Immature natural killer cell (primary cell): ENCODE results near the gene BAZ1B. TPM values are rescaled to one million over a fixed set of nuclear protein-coding genes. Genes with fewer than 3 reads are reported as not detected.
A peak's percentile ranks its signal among the peaks of the same experiment; 100 is the strongest.
"Not testable (repeated sequence)": the region's sequence is repeated elsewhere in the genome, so short reads cannot be mapped to it uniquely, and the experiment has no call there.

Experiments used
- DNase-seq, 3 donors: peaks; one replicate each; pipeline ENCODE4 v3.0.0; 2022; ENCODE audit warnings: mixed read lengths in 1 of 3
- H3K27ac Mint-ChIP-seq, 6 donors: one replicate each; pipeline ENCODE4 v1.8.0; 2020; ENCODE audit warnings: mixed read lengths in 6 of 6, mild to moderate bottlenecking in 5 of 6, inconsistent platforms in 4 of 6, moderate library complexity in 3 of 6
- H3K27me3 Mint-ChIP-seq, 3 donors: one replicate each; pipeline ENCODE4 v1.8.0; 2020 to 2021; ENCODE audit warnings: low read depth in 3 of 3, mild to moderate bottlenecking in 3 of 3, mixed read lengths in 3 of 3, moderate library complexity in 3 of 3, inconsistent platforms in 1 of 3
- H3K36me3 Mint-ChIP-seq, 3 donors: one replicate each; pipeline ENCODE4 v1.8.0; 2020; ENCODE audit warnings: mixed read lengths in 3 of 3, inconsistent platforms in 2 of 3, mild to moderate bottlenecking in 2 of 3
- H3K4me1 Mint-ChIP-seq, 2 donors: one replicate each; pipeline ENCODE4 v1.8.0; 2020; ENCODE audit warnings: inconsistent platforms in 2 of 2, mild to moderate bottlenecking in 2 of 2, mixed read lengths in 2 of 2, moderate library complexity in 1 of 2
- H3K4me3 Mint-ChIP-seq, 5 donors: one replicate each; pipeline ENCODE4 v1.8.0; 2020; ENCODE audit warnings: mild to moderate bottlenecking in 5 of 5, mixed read lengths in 5 of 5, inconsistent platforms in 3 of 5, moderate library complexity in 3 of 5
- H3K9me3 Mint-ChIP-seq, 6 donors: one replicate each; pipeline ENCODE4 v1.8.0; 2020; ENCODE audit warnings: mild to moderate bottlenecking in 6 of 6, mixed read lengths in 6 of 6, inconsistent platforms in 4 of 6, moderate library complexity in 3 of 6
- polyA plus RNA-seq, 3 donors: library from polyadenylated mRNA; unstranded; fragments of 300-500 nt; fragmentation: Illumina TruSeq; gene quantifications; one replicate each; pipeline ENCODE4 v1.2.3, GENCODE V29; 2021

The BAZ1B gene
- polyA plus RNA-seq, 3 donors from 2014 or later, result 3.6 to 23.4 (median 7.4) TPM

GRCh38 chr7:73431041-73431835, 90.9 kb downstream of the BAZ1B start:
- DNase-seq, result no peak
- H3K27ac Mint-ChIP-seq, result no peak overlapping the region
- no peaks in the 10 kb centered on the region for H3K9me3 Mint-ChIP-seq
- peak overlapping the region in 1 of 5 donors; percentile 62 for H3K4me3 Mint-ChIP-seq
- H3K27me3 Mint-ChIP-seq, result peaks cover 0 to 10% (median 2%) of the 10 kb centered on the region in 3 donors
- H3K36me3 Mint-ChIP-seq, result no peaks in the 10 kb centered on the region
- peaks cover 0 to 8% of the 10 kb centered on the region in 2 donors for H3K4me1 Mint-ChIP-seq

- not testable (repeated sequence) for H3K36me3 Mint-ChIP-seq, DNase-seq, H3K9me3 Mint-ChIP-seq, H3K4me3 Mint-ChIP-seq, H3K27ac Mint-ChIP-seq, H3K27me3 Mint-ChIP-seq, H3K4me1 Mint-ChIP-seq
Measured at GRCh38 chr7:73430540-73430939, 91.6 kb downstream of the BAZ1B start.

DNA sequence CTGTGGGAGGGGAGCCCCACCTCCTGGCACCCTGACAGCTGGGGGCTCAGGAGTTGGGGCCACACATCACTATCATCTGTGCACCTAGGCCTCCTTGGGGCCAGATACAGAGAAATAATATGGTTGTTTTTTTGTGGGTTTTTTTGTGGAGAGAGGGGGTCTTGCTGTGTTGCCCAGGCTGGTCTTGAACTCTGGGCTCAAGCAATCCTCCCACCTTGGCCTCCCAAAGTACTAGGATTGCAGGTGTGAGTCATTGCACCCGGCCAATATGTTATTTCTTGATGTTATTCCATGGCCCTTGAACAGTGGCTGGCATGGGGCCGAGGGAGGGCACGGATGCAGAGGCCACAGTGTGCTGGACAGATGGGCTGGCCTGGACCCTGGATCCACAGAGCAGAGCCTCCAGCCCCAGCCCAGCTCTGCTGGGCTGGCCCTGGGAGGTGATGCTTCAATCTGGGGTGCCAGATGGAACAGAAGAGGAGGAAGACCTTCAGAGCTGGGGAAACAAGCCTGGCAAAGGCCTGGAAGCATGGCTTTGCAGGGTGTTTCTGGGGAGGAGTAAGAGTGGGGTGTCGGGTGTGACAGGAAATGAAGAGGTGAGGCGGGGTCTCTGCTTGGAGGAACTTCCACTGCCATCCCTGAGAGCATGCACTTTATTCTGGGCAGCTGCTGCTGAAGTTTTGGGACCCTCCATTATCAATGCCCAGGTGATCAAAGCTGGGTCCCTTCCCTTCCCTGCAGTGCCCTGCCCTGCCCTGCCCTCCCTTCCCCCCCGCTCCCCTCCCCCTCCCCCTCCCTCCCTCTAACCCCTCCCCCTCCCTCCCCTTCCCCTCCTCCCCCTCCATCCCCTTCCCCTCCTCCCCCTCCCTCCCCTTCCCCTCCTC, 92.2 kb downstream of the BAZ1B start:
- H3K9me3 Mint-ChIP-seq, result no peaks in the 10 kb centered on the region
- no peaks in the 10 kb centered on the region for H3K36me3 Mint-ChIP-seq
- peaks cover 0 to 10% (median 2%) of the 10 kb centered on the region in 3 donors for H3K27me3 Mint-ChIP-seq

GRCh38 chr7:73429215-73429614, 92.9 kb downstream of the BAZ1B start:
- H3K27ac Mint-ChIP-seq, result no peak overlapping the region
- DNase-seq, result no peak
- peaks cover 0 to 4% of the 10 kb centered on the region in 2 donors for H3K4me1 Mint-ChIP-seq
- H3K27me3 Mint-ChIP-seq, result peaks cover 0 to 12% (median 0%) of the 10 kb centered on the region in 3 donors
- H3K36me3 Mint-ChIP-seq, result no peaks in the 10 kb centered on the region
- no peak overlapping the region for H3K4me3 Mint-ChIP-seq
- no peaks in the 10 kb centered on the region for H3K9me3 Mint-ChIP-seq

More for the DNA sequence above, 92.2 kb downstream of the BAZ1B start:
- Mint-ChIP-seq H3K27ac (no peak overlapping the region), H3K4me3 (no peak overlapping the region), H3K4me1 (peaks cover 0 to 7% of the 10 kb centered on the region in 2 donors)
- DNase-seq, result no peak

- H3K27ac Mint-ChIP-seq, result no peak overlapping the region
- H3K4me3 Mint-ChIP-seq, result no peak overlapping the region
- H3K9me3 Mint-ChIP-seq, result no peaks in the 10 kb centered on the region
- H3K27me3 Mint-ChIP-seq, result peaks cover 0 to 8% (median 0%) of the 10 kb centered on the region in 3 donors
- H3K4me1 Mint-ChIP-seq, result peaks cover 0 to 4% of the 10 kb centered on the region in 2 donors
- no peaks in the 10 kb centered on the region for H3K36me3 Mint-ChIP-seq
- DNase-seq, result no peak
Measured at GRCh38 chr7:73427902-73428787, 93.9 kb downstream of the BAZ1B start.

DNA sequence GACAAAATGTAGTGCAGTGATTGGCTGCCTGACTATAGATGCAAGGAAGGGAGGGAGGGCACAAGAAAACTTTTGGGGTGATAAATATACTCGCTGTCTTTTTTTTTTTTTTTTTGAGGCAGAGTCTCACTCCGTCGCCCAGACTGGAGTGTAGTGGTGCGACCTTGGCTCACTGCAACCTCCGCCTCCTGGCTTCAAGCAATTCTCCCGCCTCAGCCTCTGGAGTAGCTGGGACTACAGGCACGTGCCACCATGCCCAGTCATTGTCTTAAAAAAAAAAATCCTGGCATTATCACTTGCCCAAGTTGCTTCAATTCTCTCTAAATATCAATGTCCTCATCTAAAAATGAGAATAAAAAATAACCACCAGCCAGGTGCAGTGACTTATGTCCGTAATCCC, 96.1 kb downstream of the BAZ1B start:
- no peaks in the 10 kb centered on the region for H3K9me3 Mint-ChIP-seq
- H3K36me3 Mint-ChIP-seq, result no peaks in the 10 kb centered on the region
- no peak overlapping the region for H3K27ac Mint-ChIP-seq
- no peak for DNase-seq
- H3K4me3 Mint-ChIP-seq, result no peak overlapping the region
- peaks cover 0 to 5% (median 4%) of the 10 kb centered on the region in 3 donors for H3K27me3 Mint-ChIP-seq
- H3K4me1 Mint-ChIP-seq, result no peaks in the 10 kb centered on the region

- no peaks in the 10 kb centered on the region for H3K4me1 Mint-ChIP-seq
- no peaks in the 10 kb centered on the region for H3K36me3 Mint-ChIP-seq
- peaks cover 0 to 9% (median 4%) of the 10 kb centered on the region in 3 donors for H3K27me3 Mint-ChIP-seq
- DNase-seq, result no peak
- H3K9me3 Mint-ChIP-seq, result no peaks in the 10 kb centered on the region
- H3K27ac Mint-ChIP-seq, result no peak overlapping the region
- no peak overlapping the region for H3K4me3 Mint-ChIP-seq
Measured at GRCh38 chr7:73425356-73425983, 96.6 kb downstream of the BAZ1B start.

- Mint-ChIP-seq H3K27me3 (peaks cover 0 to 9% (median 4%) of the 10 kb centered on the region in 3 donors), H3K27ac (no peak overlapping the region), H3K36me3 (no peaks in the 10 kb centered on the region), H3K9me3 (no peaks in the 10 kb centered on the region), H3K4me3 (no peak overlapping the region), H3K4me1 (no peaks in the 10 kb centered on the region)
- DNase-seq, result no peak
Measured at GRCh38 chr7:73424489-73424885, 97.6 kb downstream of the BAZ1B start.

- no peak for DNase-seq
- Mint-ChIP-seq H3K4me1 (no peaks in the 10 kb centered on the region), H3K4me3 (no peak overlapping the region), H3K9me3 (no peaks in the 10 kb centered on the region), H3K36me3 (no peaks in the 10 kb centered on the region), H3K27ac (no peak overlapping the region), H3K27me3 (peaks cover 0 to 9% (median 4%) of the 10 kb centered on the region in 3 donors)
Measured at GRCh38 chr7:73423519-73424488, 98.3 kb downstream of the BAZ1B start.

DNA sequence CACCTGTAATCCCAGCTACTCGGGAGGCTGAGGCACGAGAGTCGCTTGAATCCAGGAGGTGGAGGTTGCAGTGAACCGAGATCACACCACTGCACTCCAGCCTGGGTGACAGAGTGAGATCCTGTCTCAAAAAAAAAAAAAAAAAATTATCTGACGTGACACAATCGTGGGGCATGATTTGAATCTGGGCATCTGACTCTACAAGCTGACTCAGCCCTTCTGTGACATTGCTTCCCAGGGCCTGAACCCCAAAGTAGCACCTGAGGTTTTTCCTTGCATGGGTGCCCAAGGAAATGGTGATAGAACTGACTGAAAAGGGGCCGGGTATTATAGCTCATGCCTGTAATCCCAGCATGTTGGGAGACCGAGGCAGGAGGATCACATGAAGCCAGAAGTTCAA, 101.5 kb downstream of the BAZ1B start:
- not testable (repeated sequence) for H3K27me3 Mint-ChIP-seq, H3K27ac Mint-ChIP-seq, H3K4me1 Mint-ChIP-seq

GRCh38 chr7:73420016-73420415, 102.1 kb downstream of the BAZ1B start:
- not testable (repeated sequence) for H3K27me3 Mint-ChIP-seq, H3K36me3 Mint-ChIP-seq, H3K4me1 Mint-ChIP-seq, H3K9me3 Mint-ChIP-seq, DNase-seq, H3K4me3 Mint-ChIP-seq
- H3K27ac Mint-ChIP-seq, result peak overlapping the region in 2 of 6 donors; percentile 9 to 25

More for the DNA sequence above, 101.5 kb downstream of the BAZ1B start:
- H3K9me3 Mint-ChIP-seq, DNase-seq, H3K4me3 Mint-ChIP-seq, H3K36me3 Mint-ChIP-seq: not testable (repeated sequence)

DNA sequence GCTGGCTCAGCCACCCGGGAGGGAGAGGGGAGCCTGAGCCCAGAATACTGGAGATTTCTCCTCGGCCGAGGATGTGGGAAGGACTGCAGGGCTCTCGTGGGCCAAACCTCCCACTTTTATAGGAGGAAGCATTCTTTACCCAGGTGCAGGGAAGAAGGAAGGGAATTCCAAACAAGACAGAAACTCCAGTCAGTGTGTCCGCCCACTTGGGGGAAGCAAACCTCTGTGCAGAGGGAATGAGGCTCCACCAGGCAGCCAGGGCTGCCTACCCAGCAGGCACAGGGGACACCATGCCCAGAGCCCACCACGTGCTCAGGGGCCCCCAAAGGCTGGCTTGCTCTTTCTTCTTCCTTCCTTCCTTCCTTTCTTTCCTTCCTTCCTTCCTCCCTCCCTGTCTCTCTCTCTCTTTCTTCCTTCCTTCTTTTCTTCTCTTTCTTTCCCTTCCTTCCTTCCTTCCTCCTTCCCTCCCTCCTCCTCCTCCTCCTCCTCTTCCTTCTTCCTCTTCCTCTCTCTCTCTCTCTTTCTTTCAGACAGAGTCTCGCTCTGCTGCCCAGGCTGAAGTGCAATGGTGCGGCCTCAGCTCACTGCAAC, 103.9 kb downstream of the BAZ1B start:
- Mint-ChIP-seq H3K36me3 (no peaks in the 10 kb centered on the region), H3K4me1 (no peaks in the 10 kb centered on the region), H3K9me3 (no peaks in the 10 kb centered on the region)

More for the DNA sequence above, 103.9 kb downstream of the BAZ1B start:
- Mint-ChIP-seq H3K27ac (no peak overlapping the region), H3K27me3 (peaks cover 0 to 6% (median 5%) of the 10 kb centered on the region in 3 donors), H3K4me3 (no peak overlapping the region)
- no peak for DNase-seq
